Ecto neural progenitor cell (in vitro differentiated cells): Measurements from ENCODE around the gene EXOC6B.

Experiments
- DNase-seq: peaks from one replicate; pipeline ENCODE4 v3.0.0-alpha.2; 2018; ENCODE audit warnings: low spot score

EXOC6B gene

GRCh38 chr2:72361042-72361441 is 464.8 kb downstream of the EXOC6B start:
- no peak for DNase-seq

DNA sequence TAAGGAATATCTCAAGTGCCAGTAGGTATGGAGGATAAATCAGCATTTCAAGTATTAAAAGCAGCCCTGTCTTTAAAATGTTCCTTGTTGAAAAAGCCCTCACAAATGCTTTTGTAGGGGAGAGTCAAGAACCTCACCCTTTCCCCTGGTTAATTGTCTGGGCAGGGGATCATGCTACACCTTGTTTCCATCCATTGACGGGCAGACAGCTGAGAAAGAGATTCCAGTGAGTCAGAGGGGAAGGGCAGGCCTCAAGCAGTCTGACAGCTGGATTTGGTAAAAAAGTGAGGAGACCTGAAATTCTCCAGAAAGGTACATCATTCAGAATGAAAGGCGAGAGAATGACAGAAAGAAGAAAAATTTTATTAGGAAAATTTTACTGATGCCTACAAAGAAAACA is 475.0 kb downstream of the EXOC6B start:
- DNase-seq, result no peak

DNA sequence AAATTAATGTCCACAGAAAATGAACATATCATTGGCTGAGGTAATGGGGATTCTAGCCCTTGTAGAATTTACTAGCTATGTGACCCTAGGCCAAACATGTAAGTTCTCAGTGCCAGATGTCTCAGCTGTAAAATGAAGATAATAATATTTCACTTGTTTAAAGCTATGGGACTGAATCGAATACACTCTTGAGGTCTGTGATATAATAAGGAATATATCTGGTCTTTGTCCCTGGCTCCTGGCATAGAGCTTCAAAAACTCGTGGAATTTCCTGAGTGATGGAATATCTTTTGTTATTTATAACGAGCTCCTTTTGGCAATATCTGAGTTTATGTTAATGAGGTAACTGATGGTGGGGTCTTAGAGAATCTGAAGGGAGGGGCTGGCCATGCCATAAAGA is 476.8 kb downstream of the EXOC6B start:
- DNase-seq, result no peak

GRCh38 chr2:72347081-72347480 is 478.8 kb downstream of the EXOC6B start:
- no peak for DNase-seq

GRCh38 chr2:72341639-72342038 is 484.2 kb downstream of the EXOC6B start:
- no peak for DNase-seq

GRCh38 chr2:72340665-72341064 is 485.2 kb downstream of the EXOC6B start:
- no peak for DNase-seq

DNA sequence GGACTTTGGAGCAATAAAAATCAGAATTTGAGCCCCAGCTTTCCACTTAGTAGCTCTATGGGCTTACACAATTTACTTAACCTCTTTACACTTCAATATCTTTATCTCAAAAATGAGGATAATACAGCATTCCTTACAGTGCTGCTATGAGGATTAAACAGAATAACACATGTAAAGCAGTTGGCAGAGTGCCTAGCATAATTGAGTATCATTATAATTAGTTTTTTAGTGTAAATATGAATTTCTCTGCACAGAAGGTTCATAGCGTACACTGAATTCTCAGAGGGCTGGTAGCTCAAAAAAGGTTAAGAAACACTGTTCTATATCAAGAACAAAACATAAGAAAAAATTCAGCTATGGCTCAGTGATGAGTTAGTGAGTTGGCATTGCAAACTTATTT is 487.8 kb downstream of the EXOC6B start:
- DNase-seq, result no peak

GRCh38 chr2:72332720-72333119 is 493.1 kb downstream of the EXOC6B start:
- no peak for DNase-seq

DNA sequence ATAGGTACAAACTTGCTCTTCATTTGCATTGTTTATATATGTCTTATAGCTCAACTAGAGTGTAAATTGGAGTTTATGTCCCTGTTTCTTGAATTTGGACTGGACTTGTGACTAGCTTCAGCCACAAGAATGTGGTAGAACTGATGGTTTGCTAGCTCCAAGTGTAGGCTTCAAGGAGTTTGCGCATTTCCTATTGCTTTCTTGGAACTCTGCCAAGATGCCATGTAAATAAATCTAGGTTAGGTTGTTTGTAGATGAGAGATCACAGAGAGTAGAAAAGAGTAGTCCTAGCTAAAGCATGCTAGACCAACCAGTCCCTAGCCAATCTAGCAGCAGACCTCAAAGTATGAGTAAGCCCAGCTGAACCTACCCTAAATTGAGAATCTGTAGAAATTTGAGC is 495.2 kb downstream of the EXOC6B start:
- no peak for DNase-seq

DNA sequence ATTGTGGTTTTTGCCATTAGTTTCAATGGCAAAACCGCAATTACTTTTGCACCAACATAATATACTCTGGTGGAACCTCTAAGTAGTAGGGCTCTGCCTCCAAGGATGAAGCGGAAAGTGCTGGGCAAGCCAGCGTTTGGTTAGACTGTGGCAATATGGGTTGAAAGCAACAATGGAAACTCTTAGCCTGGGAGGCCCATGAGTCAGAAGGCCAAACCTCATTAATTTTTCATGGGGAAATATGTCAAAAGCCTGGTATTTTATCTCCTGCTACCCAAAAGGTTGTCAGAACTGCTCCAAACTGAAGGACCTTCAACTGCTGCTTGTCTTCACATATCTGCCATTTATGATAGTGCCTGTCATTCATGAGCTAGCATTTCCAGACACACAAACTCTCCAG is 499.1 kb downstream of the EXOC6B start:
- DNase-seq, result no peak

DNA sequence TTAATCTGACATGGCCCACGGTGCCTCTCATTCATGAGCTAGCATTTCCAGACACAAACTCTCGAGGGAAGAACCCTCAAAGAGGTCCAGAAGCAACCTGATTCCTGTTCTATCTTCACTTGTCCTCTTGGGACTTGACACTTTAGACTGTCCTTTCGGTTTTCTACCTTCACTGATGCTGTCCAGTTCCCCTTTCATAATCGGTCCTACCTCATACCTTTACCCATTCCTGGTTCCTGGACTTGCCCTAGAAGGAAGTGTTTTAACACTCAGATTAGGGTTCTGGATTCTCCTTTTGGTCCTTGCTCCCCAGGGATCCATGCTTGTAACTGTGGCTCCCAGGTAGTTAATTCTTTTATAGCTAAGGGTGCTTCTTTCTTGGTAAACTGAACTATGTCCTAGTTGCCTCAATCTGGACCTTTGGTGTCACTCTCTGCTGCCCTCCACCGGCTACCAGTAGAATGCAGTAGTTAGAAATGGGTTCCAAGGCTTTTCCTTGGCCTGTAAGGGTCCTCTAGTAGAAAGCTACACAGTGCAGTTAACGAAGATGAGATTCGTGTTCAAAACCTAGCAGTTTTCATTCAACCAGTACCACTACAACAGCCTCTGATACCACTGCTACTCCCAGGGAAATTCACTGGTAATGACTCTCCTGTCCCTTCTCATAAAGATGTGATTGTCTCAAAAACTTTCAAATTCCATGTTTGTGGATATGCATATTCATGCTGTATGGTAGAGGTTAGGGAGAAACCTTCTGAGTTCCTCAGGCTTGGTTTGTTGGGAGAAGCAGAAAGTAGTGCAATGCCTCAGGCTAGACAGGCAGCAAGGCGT is 500.0 kb downstream of the EXOC6B start:
- DNase-seq, result peak; percentile 50

DNA sequence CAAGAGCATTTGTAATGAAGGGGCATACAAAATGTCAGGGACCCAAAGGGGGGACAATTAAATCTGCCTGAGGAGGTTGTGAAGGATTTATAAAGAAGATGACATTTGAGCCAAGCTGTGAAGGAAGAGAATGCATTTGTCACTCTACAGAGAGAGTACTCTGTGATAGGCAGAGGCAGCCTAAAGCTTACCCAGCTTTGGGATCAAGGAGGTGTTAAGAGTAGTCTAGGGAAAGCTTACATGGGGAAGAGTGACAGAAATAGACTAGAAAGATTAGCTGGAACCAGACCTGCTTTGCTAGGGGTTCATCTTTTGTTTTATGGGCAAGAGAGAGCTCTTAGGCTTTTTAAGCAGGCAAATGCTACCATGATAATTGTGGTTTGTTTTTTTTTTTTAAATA is 509.1 kb downstream of the EXOC6B start:
- no peak for DNase-seq

DNA sequence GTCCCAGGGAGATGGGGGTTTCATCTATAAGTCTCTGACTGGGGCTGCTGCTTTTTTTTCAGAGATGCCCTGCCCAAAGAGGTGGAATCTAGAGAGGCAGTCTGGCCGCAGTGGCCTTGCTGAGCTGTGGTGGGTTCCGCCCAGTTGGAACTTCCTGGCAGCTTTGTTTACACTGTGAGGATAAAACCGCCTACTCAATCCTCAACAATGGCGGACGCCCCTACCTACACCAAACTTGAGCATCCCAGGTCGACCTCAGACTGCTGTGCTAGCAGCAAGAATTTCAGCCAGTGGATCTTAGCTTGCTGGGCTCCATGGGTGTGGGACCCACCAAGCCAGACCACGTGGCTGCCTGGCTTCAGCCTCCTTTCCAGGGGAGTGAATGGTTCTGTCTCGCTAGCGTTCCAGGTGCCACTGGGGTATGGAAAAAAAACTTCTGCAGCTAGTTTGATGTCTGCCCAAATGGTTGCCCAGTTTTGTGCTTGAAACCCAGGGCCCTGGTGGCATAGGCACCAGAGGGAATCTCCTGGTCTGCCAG is 525.6 kb downstream of the EXOC6B start:
- no peak for DNase-seq

DNA sequence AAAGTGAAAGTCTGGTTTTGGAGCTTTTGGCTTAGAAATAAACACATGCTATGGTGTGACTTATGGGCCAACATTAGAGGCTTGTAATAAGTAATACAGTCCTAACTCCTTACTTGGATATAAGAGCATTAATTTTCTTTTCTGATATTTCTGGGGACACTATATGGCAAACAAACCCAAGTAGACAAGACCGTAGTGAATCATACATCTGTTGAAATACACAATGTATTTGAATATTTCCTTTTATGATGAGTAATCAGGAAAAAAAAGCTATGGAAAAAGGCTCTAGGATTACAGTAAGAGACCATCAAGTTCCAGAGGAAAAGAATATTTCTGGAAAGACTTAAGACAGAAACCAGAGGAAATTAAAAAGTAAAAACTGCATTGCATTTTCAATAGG is 532.2 kb downstream of the EXOC6B start:
- no peak for DNase-seq

DNA sequence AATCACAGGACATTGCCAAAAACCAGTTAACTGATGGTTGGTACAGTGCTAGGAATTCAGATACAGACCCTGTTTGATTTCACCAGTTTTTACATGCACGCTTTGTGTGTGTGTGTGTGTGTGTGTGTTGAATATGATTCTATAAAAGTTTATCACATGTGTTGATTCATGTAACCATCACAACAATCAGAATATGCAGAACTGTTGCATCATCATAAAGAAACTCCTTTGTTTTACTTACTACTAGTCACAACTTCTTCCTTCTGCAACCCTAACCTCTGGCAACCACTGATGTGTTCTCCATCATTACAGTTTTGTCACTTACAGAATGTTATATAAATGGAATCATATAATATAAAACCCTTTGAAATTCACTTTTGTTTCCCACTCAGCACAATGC is 533.4 kb downstream of the EXOC6B start:
- DNase-seq, result no peak

DNA sequence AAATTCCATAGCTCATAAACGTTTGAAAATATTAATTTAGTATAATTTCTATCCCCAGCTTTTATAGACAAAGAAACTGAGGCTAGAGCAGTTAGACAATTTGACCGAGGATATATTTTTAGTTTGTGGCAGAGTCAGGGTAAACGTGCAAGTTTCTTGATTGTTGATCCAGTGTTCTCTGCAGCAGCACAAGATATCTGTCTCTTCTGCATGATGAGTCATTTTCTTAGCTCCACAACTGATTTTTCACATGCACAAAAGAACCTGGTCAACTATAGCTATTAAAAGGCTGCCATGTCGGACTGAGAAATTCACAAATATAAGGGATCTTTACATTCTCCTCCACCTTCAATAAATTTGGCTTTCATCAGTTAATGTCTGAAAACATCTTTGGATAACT is 534.8 kb downstream of the EXOC6B start:
- no peak for DNase-seq

DNA sequence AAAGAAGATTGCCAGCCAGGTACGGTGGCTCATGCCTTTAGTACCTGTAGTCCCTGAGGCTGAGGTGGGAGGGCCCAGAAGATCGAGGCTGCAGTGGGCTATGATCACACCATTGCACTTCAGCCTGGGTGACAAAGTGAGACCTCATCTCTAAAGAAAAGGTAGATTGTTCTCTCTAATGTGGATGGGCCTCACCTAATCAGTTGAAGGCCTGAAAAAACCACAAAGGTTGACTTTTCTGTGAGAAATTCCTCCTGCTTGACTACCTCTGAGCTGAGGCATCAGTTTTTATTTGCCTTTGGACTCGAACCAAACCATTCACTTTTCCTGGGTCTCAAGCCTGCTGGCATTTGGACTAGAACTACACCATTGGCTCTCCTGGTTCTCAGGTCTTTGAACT is 536.1 kb downstream of the EXOC6B start:
- no peak for DNase-seq

- DNase-seq, result no peak
Observed at GRCh38 chr2:72289283-72289682, 536.5 kb downstream of the EXOC6B start.

GRCh38 chr2:72278046-72278445 is 547.8 kb downstream of the EXOC6B start:
- DNase-seq, result no peak

DNA sequence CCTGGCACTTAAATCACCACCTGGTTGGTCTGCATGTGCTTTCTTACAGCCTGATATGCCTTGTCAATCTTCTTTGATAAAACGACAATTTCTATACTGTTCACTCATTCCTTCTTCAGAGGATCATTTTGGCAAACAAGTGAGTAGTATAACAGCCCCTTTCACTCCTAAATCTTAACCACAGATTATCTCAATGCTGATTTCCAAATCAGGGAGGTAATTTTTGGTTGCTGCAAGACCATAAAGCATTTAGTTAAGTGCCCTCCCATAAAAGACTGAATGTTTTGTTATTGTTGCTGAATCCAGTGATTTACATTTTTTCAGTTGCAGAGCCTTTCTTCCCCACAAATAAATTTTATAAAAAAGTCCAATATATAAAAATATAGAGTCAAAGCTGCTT is 549.0 kb downstream of the EXOC6B start:
- DNase-seq, result no peak

- DNase-seq, result no peak
Observed at GRCh38 chr2:72276356-72276755, 549.5 kb downstream of the EXOC6B start.

DNA sequence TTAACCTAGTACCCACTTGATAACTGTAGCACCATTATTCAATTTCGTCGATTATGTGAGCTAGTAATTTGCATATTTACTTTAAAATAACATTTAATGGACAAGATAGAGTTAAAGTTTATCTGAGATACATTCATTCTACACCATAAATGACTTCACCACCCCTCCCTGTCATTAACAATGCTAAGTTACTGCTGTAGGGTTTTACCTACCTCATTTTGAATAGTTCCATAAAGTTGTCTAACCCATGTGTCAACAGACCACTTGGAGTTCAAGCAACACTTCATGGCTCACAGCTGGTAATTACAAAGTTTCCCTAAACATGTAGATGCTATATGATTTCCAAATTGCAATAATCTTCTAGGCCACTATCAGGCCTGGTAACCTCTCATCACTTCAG is 550.7 kb downstream of the EXOC6B start:
- no peak for DNase-seq

DNA sequence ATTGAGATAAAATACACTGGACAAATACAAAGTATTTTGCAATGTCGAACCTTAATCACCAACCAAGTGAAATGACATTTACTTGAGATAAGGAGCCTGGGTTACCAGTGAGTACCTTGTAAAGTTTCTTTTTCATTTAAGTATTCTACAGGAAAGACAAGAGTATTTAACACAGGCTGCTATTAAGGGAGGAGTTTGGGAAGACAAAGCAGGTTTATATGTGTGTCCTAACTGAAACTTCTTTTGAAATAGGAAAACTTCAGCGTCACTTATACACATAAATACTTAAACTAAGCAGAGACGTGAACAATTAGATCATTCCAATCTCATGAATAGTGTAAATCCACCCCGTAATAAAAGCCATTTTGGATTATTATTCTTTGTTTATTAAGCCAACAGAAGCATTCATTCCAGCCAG is 551.4 kb downstream of the EXOC6B start:
- DNase-seq, result no peak

GRCh38 chr2:72273384-72273783 is 552.4 kb downstream of the EXOC6B start:
- no peak for DNase-seq
